Left ventricle myocardium inferior (tissue), 1 donor: ENCODE measurements around the gene NAALADL2. TPM values are rescaled to one million over a fixed set of nuclear protein-coding genes. Genes with fewer than 3 reads are reported as not detected.

Experiments
- DNase-seq: peaks from one replicate; pipeline ENCODE4 v3.0.0-alpha.2; 2020
- H3K27ac ChIP-seq: fragments of 200-600 bp; replicated peaks from 2 replicates; pipeline ENCODE4 v1.8.0; 2021
- H3K27me3 ChIP-seq: fragments of 200-600 bp; 2 replicates; pipeline ENCODE4 v1.8.0; 2021; ENCODE audit warnings: low read depth
- H3K36me3 ChIP-seq: fragments of 200-600 bp; 2 replicates; pipeline ENCODE4 v1.8.0; 2021
- H3K4me1 ChIP-seq: fragments of 200-600 bp; 2 replicates; pipeline ENCODE4 v1.8.0; 2021
- H3K4me3 ChIP-seq: fragments of 200-600 bp; 2 replicates; pipeline ENCODE4 v1.8.0; 2021; ENCODE audit warnings: mild to moderate bottlenecking, moderate library complexity
- H3K9me3 ChIP-seq: fragments of 200-600 bp; replicated peaks from 2 replicates; pipeline ENCODE4 v1.8.0; 2021
- intact Hi-C: fragments of 100-400 bp; cut with micrococcal nuclease; formaldehyde crosslinking; loops from one replicate; pipeline ENCODE4 v1.11.0; 2022
- total RNA-seq: library from RNA; stranded (reverse); fragmentation: NEBNext Ultra II Directional; extraction: Animal tissue kit (Norgen Biotek cat#: 25700); gene quantifications from one replicate; pipeline ENCODE4 v1.2.1, GENCODE V29; 2021
- TF ChIP-seq, protein P1 (sequence below): fragments of 200-600 bp; IDR thresholded peaks from 2 replicates; pipeline ENCODE4 v1.8.0; 2021; ENCODE audit warnings: antibody characterized with exemption, mild to moderate bottlenecking, borderline replicate concordance
- donor health status: DM: no; HTN: yes; CAD: no; lungs with severe emphysema.

The NAALADL2 gene
- total RNA-seq, 1 donor from 2014 or later = 5.8 TPM

DNA sequence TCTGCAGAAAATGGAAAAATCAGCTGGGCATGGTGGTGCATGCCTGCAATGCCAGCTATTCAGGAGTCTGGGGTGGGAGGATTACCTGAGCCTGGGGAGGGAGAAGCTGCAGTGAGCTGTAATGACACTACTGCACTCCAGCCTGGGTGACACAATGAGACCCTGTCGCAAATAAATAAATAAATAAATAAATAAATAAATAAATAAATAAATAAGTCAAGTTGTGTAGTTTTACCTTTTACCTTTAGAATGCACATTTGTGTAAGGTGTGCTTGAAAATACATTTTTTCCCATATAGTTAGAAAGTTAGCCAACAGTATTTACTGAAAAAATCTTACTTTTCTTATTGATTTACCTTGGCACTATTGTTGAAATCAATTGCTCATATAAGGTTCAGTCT lies 515.6 kb downstream of the NAALADL2 start:
- DNase-seq = no peak
- TF ChIP-seq, protein P1, sequence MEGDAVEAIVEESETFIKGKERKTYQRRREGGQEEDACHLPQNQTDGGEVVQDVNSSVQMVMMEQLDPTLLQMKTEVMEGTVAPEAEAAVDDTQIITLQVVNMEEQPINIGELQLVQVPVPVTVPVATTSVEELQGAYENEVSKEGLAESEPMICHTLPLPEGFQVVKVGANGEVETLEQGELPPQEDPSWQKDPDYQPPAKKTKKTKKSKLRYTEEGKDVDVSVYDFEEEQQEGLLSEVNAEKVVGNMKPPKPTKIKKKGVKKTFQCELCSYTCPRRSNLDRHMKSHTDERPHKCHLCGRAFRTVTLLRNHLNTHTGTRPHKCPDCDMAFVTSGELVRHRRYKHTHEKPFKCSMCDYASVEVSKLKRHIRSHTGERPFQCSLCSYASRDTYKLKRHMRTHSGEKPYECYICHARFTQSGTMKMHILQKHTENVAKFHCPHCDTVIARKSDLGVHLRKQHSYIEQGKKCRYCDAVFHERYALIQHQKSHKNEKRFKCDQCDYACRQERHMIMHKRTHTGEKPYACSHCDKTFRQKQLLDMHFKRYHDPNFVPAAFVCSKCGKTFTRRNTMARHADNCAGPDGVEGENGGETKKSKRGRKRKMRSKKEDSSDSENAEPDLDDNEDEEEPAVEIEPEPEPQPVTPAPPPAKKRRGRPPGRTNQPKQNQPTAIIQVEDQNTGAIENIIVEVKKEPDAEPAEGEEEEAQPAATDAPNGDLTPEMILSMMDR = no peak
- Histone ChIP-seq H3K27me3 (no peaks in the 10 kb centered on the region), H3K36me3 (no peaks in the 10 kb centered on the region), H3K27ac (no peak overlapping the region), H3K9me3 (no peaks in the 10 kb centered on the region), H3K4me3 (no peak overlapping the region), H3K4me1 (peaks cover 4% of the 10 kb centered on the region)
- intact Hi-C loops = no loop called here

DNA sequence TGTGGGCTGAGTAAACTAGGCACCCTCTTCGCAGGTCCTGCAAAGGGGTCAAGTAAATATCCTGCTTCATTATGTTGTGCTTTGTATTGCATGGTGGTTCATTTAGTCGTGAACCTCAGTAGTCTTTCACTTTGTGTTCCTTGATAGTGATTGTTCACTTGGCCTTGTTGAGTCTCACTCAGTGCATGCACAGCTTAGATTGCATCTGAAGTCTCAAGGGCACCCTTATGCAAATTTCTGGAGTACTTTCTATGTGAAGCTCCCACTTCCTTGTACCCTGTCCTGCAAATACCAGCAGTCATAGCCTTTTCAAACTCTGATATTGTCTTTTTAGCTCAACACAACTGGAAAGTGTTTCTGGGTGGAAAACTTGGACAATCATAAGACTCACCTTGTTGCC lies 519.2 kb downstream of the NAALADL2 start:
- intact Hi-C loops = no loop called here
- DNase-seq = no peak

DNA sequence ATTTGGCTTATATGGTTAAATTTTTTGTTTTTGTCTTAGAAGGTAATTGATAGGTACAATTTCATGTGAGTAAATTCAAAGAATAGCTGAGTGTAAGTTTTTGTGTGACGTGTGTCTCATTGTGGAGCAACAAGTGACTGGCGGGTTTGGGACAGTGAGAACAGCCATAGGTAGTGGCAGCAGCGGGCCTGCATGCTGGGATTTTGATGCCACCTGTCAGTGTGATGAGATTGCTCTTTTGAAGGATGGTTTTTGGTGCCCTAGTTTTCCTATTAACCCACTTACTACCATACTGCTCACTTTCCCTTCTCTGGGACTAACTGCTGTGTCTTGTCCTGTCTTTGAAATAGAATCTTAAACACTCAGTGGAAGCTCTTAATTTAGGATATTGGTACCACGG lies 522.6 kb downstream of the NAALADL2 start:
- intact Hi-C loops = no loop called here

More for the DNA sequence above, 519.2 kb downstream of the NAALADL2 start:
- Histone ChIP-seq H3K4me1 (no peaks in the 10 kb centered on the region), H3K36me3 (no peaks in the 10 kb centered on the region), H3K27me3 (no peaks in the 10 kb centered on the region), H3K4me3 (no peak overlapping the region), H3K27ac (no peak overlapping the region), H3K9me3 (no peaks in the 10 kb centered on the region)
- TF ChIP-seq, protein P1 = no peak

DNA sequence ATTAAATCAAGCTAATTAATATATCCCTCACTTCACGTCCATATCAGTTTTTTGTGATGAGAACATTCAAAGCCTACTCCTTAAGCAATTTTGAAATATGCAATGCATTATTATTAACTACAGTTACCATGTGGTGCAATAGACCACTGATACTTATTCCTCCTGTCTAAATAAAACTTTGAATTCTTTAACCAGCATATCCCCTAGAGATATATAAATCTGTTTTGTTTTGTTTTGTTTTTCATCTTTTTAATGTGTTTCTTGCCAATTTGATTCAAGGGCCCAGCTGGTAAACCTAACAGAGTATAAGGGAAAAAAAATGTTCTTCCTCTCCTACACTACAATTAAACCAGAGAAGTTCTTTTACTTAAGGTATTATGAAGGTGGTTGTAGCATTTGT lies 524.2 kb downstream of the NAALADL2 start:
- no peak overlapping the region for H3K27ac ChIP-seq
- intact Hi-C loops = no loop called here
- H3K4me3 ChIP-seq = no peak overlapping the region
- no peaks in the 10 kb centered on the region for H3K36me3 ChIP-seq
- TF ChIP-seq, protein P1 = no peak
- H3K9me3 ChIP-seq = no peaks in the 10 kb centered on the region
- H3K4me1 ChIP-seq = no peaks in the 10 kb centered on the region
- no peak for DNase-seq
- no peaks in the 10 kb centered on the region for H3K27me3 ChIP-seq

More for the DNA sequence above, 522.6 kb downstream of the NAALADL2 start:
- Histone ChIP-seq H3K4me3 (no peak overlapping the region), H3K27me3 (no peaks in the 10 kb centered on the region), H3K36me3 (no peaks in the 10 kb centered on the region), H3K4me1 (no peaks in the 10 kb centered on the region), H3K9me3 (no peaks in the 10 kb centered on the region), H3K27ac (no peak overlapping the region)
- no peak for DNase-seq
- TF ChIP-seq, protein P1 = no peak

DNA sequence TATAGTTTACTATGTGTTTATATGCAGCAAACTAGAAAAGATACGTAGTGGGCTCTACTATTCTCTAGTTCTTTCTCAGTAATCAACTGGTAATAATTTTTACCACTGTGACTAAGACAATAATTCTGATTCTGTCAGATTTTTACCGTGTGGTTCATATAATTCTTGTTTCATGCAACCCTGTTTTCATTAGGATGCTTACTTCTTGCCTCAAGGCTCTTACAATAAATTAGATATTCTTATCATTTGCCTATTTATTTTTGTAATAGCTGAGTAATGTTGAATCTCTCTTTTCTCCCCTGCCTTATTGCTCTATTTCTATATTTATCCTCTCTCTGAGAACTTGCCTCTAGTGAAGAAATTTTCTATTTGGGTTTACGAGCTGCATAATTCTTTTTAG lies 524.7 kb downstream of the NAALADL2 start:
- TF ChIP-seq, protein P1 = no peak
- no peak for DNase-seq
- Histone ChIP-seq H3K27me3 (no peaks in the 10 kb centered on the region), H3K9me3 (no peaks in the 10 kb centered on the region), H3K27ac (no peak overlapping the region), H3K36me3 (no peaks in the 10 kb centered on the region), H3K4me1 (no peaks in the 10 kb centered on the region), H3K4me3 (no peak overlapping the region)
- intact Hi-C loops = no loop called here

DNA sequence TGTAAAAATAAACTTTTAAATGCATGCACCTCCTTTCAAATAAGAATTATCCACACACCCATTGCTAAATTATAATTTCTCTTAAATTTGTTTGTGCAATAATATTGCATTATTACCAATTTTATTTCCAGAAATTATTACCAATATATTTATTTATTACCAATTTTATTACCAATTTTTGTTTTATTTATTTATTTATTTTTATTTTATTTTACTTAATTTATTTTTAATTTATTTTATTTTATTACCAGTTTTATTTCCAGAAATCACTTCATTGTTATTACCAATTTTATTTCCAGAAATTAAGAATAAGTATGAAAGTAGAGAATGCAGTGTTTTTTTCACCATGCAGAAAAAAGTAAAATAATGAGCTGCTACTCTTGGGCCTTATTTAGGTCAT lies 525.4 kb downstream of the NAALADL2 start:
- intact Hi-C loops = no loop called here
- no peak for DNase-seq
- TF ChIP-seq, protein P1 = no peak
- no peaks in the 10 kb centered on the region for H3K27me3 ChIP-seq
- H3K4me3 ChIP-seq = no peak overlapping the region
- H3K27ac ChIP-seq = no peak overlapping the region
- H3K4me1 ChIP-seq = no peaks in the 10 kb centered on the region
- no peaks in the 10 kb centered on the region for H3K9me3 ChIP-seq
- no peaks in the 10 kb centered on the region for H3K36me3 ChIP-seq
